ENCODE measurements around the gene PPP1R3F.

The PPP1R3F gene, protein sequence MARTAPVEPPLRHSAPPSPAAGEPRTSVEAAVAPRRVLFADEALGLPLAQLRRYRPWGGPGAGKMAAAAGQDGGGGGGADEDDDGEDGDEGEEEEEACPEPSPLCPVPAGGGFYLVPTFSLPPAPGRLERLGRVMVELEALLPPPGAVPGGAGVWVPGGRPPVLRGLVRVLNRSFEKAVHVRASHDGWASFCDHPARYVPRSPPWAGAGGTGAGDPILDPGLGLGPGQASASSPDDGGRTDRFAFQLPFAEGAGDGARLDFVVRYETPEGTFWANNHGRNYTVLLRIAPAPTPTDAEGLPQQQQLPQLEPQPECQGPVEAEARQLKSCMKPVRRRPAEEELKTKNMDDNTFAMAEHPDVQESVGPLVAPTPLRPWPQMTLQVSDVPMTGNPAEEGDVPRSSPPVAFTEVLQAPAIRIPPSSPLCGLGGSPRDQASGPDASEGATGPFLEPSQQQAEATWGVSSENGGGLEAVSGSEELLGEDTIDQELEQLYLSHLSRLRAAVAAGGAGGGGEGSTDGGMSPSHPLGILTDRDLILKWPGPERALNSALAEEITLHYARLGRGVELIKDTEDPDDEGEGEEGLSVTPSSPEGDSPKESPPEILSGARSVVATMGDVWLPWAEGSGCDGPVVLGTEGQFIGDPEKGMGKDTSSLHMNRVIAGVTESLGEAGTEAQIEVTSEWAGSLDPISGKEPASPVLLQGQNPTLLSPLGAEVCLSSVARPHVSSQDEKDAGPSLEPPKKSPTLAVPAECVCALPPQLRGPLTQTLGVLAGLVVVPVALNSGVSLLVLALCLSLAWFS

DNA sequence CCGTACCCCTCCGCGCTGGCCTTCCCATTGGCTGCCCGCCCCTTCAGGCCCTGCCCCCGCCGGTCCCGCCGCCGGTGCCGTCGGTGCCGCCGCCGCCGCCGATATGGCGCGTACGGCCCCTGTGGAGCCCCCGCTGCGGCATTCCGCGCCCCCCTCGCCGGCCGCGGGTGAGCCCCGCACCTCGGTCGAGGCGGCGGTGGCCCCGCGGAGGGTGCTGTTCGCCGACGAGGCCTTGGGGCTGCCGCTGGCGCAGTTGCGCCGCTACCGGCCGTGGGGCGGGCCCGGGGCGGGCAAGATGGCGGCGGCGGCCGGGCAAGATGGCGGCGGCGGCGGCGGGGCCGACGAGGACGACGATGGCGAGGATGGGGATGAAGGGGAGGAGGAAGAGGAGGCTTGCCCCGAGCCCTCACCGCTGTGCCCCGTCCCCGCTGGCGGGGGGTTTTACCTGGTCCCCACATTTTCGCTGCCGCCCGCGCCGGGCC lies at the start of gene PPP1R3F:
PPP1R3F (plus strand) TSS at position 27 of the 482 bp plus-strand sequence; CDS start at position 104, 77 bp downstream.
- DNase-seq, result no peak

DNA sequence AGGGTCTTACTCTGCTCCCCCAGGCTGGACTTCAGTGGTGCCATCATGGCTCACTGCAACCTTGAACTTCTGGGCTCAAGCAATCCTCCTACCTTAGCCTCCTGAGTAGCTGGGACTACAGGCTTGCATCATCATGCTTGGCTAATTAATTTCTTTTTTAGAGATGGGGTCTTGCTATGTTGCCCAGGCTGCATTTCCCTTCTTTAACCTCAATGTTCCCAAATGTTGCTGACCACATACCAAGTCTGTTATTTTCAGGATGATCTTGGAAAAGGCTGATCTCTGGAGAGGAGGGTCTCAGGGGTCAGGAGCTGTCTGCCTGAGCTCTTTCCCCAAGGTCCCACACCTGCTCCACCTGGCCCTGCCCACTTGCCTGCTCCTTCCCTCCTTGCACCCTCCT lies 49.5 kb upstream of the PPP1R3F start:
- no peak for DNase-seq

- DNase-seq, result no peak
Observed at GRCh38 chrX:49221868-49222267, 47.7 kb upstream of the PPP1R3F start.

DNA sequence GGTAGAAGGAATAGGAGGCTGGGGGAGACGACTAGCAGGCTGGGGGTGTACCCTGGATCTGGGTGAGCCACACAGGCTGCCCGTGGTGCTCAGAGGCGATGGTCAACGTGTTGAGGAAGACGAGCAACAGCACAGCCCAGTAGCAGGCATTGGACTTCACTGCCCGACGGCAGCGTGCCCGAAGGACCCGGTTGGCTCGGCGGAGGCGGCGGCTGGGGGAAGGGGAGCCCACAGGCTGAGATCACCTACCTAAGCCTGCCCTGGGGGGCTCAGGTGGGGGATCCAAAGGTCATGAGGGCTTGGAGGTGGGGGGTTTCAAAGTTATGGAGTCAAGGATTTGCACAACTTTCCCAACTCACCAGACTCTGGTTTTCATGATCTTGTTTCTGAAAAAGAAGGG lies 43.7 kb upstream of the PPP1R3F start:
- DNase-seq, result no peak

DNA sequence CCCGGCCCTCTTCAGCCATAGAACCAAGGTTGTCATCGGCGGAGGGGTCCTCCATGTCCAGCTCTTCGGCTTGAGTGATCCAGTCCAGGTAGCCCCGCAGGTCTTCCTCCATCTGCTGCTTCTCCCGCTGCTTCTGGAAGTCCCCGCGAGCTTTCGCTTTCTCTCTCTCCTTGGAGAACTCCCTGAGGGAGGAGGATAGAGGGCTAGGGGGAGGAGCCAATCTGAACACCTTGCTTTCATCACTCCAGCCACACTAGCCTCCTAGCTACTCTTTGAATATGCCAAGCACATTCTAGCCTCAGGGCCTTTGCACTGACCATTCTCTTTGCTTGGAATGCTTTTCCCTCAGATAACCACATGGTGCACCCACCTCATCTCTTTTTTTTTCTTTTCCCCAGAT lies 42.6 kb upstream of the PPP1R3F start:
- DNase-seq, result no peak

GRCh38 chrX:49227726-49228125 lies 41.9 kb upstream of the PPP1R3F start:
- DNase-seq, result no peak

DNA sequence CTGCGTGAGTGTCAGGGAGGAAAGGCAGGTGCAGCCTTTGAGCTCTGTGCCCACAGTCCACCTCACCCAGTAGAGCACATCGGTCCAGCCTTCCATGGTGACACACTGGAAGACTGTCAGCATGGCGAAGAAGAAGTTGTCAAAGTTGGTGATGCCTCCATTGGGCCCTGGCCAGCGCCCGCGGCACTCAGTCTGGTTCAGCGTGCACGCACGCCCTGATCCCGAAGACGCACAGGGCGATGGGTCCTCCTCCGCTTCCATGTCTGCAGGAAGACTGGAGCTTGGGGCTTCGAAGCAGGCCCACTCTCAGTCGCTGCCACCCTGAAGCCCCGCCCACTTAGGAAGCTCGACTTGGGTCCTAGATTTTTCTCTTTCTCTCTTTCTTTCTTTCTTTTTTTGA lies 41.4 kb upstream of the PPP1R3F start:
- no peak for DNase-seq

DNA sequence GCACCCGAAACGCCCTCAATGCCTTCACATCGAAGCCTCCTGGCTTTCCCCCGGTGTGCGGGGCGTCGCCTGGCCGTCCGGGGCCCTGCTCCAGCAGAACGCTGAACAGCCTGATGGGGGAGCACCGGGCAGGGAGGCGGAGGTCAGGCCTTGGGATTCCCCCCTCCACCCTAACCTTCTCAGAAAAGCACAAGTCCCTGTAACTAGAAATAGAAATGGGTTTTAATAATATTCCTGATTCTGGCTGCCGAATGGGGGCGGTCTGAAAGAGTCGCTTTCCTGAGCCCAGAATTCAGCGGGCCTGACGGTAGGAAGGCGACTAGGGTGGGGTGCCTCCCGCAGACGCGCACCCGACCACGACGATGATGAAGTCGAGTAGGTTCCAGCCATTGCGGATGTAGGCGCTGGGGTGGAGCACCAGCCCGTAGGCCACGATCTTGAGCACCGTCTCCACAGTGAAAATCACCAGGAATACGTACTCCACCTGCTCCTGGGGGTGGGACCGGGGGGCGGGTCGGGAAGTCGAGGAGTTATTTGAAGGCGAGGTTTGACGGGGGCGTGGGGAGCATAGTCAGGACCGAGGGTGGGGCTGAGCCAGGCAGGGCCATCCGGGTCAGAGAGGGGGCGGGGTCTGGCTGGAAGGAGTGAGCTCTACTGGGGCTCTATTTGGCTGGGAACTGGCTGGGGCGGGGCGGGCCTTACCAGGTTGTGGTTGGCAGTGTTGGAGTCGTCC lies 38.9 kb upstream of the PPP1R3F start:
- no peak for DNase-seq

GRCh38 chrX:49231333-49232000 lies 38.1 kb upstream of the PPP1R3F start:
- DNase-seq, result no peak

DNA sequence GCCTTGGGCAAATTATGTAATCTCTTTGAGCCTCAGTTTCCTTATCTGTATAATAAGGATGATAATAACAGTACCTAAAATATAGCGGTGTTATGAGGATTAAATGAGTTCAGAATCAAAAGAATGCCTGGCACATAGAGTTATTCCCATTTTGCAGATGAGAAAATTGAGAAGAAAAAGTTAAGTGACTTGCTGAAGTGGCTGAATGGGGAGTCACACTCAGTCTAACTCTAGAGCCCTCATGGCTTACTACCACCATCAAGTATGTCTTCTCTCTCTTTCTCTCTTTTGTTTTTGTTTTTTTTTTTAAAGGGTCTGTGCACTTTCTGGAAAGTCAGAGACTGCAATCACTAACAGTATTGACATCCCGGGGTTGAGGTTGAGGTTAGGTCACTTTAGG lies 37.1 kb upstream of the PPP1R3F start:
- DNase-seq, result no peak

- DNase-seq, result no peak
Observed at GRCh38 chrX:49233176-49233575, 36.4 kb upstream of the PPP1R3F start, which contains the start of gene CACNA1F. TSS of gene CACNA1F (minus strand) at chrX:49233340. CDS start at chrX:49233309, 31 bp downstream.

DNA sequence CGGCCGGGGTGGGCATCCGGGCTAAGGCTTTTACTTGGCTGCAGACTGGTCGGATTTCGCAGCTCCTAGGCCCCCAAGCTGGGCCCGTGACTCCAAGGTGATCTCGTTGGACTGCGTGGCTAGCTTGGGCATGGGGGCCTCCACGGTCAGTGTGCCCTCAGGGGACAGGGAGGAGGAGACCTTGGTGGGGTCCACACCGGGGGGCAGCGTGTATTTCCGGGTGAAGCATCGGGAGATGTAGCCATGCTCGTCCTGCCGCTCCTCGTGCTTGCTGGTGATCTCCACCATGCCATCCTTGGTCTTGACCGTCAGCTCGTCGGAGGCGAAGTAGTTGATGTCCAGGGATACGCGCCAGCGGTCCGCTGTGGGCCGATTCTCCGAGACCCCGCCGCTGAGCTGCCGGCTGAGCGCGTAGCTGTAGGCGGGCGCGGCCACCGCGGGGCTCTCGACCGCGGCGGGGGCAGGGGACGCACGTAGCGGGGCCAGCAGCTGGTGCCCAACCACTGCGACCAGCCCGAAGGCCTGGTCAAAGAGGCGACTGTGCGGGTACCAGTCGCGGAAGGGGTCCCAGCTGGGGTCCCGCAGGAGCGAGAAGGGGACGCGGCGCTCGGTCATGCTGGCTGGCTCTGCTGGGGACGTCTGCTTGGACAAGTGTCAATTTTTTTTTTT lies 35.6 kb upstream of the PPP1R3F start:
- no peak for DNase-seq

GRCh38 chrX:49237060-49237459 lies 32.5 kb upstream of the PPP1R3F start:
- DNase-seq, result no peak

GRCh38 chrX:49238735-49239134 lies 30.9 kb upstream of the PPP1R3F start:
- no peak for DNase-seq

DNA sequence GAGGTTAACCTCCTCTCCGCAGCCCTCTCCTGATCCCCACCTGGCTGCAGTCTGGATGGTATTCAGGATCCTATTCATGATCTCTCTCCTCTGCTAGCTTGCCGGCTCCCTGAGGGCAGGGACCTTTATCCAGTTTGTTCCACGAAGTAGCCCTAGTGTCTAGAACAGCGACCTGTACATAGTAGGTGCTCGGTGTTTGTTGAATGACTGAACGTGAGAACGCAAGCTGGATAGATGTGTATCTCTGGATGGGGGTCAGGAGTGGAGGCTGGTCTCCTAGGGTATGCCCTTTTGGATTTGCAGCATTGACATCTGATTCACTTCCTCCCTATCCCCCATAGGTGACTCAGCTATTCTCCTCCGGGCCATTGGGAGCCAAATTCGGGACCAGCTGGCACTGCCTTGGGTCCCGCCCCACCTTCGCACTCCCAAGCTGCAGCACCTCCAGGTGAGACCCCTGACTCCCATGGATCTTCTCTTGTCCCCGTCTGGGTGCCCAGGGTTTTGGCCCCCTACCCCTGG lies 27.0 kb upstream of the PPP1R3F start:
- DNase-seq, result no peak

DNA sequence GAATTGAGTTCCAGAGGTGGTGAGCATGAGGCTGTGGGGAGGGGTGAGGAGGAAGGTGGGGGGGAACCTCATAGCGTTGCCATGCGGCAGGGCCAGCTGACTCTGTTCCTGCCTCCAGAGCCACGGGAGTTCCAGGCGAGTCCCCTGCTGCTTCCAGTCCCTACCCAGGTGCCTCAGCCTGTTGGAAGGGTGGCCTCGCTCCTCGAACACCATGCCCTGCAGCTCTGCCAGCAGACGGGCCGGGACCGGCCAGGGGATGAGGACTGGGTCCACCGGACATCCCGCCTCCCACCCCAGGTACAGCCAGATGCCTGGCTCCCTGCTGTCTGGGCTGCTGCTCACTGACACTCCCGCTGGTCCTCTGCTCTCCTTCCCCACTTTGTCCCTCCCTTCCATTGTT lies 26.4 kb upstream of the PPP1R3F start:
- no peak for DNase-seq

- DNase-seq, result no peak
Observed at GRCh38 chrX:49244207-49244606, 25.4 kb upstream of the PPP1R3F start.

DNA sequence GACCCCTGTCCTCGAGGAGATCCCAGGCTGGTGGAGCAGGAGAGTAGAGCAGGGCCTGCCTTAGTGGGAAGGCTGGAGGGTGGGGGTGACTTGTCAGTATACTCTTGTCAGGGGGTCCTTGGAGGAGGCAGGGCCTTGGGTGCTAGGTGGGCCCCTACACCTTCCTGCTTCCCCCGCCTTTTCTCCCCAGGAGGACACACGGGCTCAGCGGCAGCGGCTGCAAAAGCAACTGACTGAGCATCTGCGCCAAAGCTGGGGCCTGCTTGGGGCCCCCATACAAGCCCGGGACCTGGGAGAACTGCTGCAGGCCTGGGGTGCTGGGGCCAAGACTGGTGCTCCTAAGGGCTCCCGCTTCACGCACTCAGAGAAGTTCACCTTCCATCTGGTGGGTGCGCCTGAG lies 23.1 kb upstream of the PPP1R3F start:
- DNase-seq, result no peak

DNA sequence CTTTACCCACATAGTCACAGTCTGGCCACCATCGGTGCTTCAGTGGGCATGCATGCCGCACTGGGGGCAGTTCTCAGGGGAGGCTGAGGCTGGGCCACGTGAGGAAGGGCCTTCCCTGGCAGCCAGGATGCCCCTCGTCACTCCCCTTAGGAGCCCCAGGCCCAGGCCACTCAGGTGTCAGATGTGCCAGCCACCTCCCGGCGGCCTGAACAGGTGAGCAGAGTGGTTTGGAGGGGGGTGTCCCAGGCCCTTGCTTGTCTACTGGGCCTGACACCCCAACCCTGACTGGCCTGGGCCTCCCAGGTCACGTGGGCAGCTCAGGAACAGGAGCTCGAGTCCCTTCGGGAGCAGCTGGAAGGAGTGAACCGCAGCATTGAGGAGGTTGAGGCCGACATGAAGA lies 22.2 kb upstream of the PPP1R3F start:
- DNase-seq, result no peak

GRCh38 chrX:49247916-49248811 lies 21.4 kb upstream of the PPP1R3F start:
- no peak for DNase-seq

GRCh38 chrX:49249071-49249470 lies 20.5 kb upstream of the PPP1R3F start:
- no peak for DNase-seq

Measured in NCI-H1417 (cell line).